Neural cell (in vitro differentiated cells): ENCODE data around the gene CFAP299. TPM values are rescaled to one million over a fixed set of nuclear protein-coding genes. Genes with fewer than 3 reads are reported as not detected.

Experiments used
- H2AFZ ChIP-seq: fragments of 200-600, 300-800 bp; sonication (generic), shearing (Covaris generic); 2 replicates; pipeline ENCODE4 v1.6.0; 2014; ENCODE audit warnings: low read depth, mild to moderate bottlenecking, antibody characterized with exemption, low read length, moderate library complexity
- H3F3A ChIP-seq: fragments of 200-600 bp; shearing (Covaris generic); 2 replicates; pipeline ENCODE4 v1.6.1; 2016; ENCODE audit warnings: mild to moderate bottlenecking, moderate library complexity, mixed read lengths, antibody characterized with exemption, low read length; ENCODE audit not compliant: insufficient read depth, poor library complexity, severe bottlenecking
- H3K27ac ChIP-seq: fragments of 200-600, 300-800 bp; sonication (generic), shearing (Covaris generic); 2 replicates; pipeline ENCODE4 v1.5.1; 2014; ENCODE audit warnings: mild to moderate bottlenecking, low read length, moderate library complexity
- H3K27me3 ChIP-seq: fragments of 300-800, 200-600 bp; sonication (generic), shearing (Covaris generic); 2 replicates; pipeline ENCODE4 v1.6.0; 2014; ENCODE audit warnings: mild to moderate bottlenecking, low read depth, low read length, moderate library complexity; ENCODE audit not compliant: insufficient read depth
- H3K36me3 ChIP-seq: fragments of 300-800, 200-600 bp; sonication (generic), shearing (Covaris generic); 2 replicates; pipeline ENCODE4 v1.5.1; 2014; ENCODE audit warnings: mild to moderate bottlenecking, antibody characterized with exemption, low read length, moderate library complexity; ENCODE audit not compliant: insufficient read depth
- H3K4me2 ChIP-seq: fragments of 300-800, 200-600 bp; sonication (generic), shearing (Covaris generic); 2 replicates; pipeline ENCODE4 v1.6.0; 2014; ENCODE audit warnings: mild to moderate bottlenecking, low read length
- H3K4me3 ChIP-seq: fragments of 300-800, 200-600 bp; sonication (generic), shearing (Covaris generic); 2 replicates; pipeline ENCODE4 v1.5.1; 2014; ENCODE audit warnings: mild to moderate bottlenecking, low read length, moderate library complexity
- H3K79me2 ChIP-seq: fragments of 200-600 bp; shearing (Covaris generic); replicated peaks from 2 replicates; pipeline ENCODE4 v1.6.0; 2014; ENCODE audit warnings: mild to moderate bottlenecking, low read length, moderate library complexity; ENCODE audit not compliant: insufficient read depth
- H3K9ac ChIP-seq: fragments of 300-800, 200-600 bp; sonication (generic), shearing (Covaris generic); 2 replicates; pipeline ENCODE4 v1.6.1; 2016; ENCODE audit warnings: mild to moderate bottlenecking, low read length, mixed read lengths
- H3K9me2 ChIP-seq: fragments of 200-600 bp; shearing (Covaris generic); 2 replicates; pipeline ENCODE4 v1.6.1; 2016; ENCODE audit warnings: mild to moderate bottlenecking, low read length, mixed read lengths; ENCODE audit not compliant: insufficient read depth
- H3K9me3 ChIP-seq: fragments of 200-600, 300-800 bp; sonication (generic), shearing (Covaris generic); 2 replicates; pipeline ENCODE4 v1.6.1; 2016; ENCODE audit warnings: mild to moderate bottlenecking, mixed run types, low read length, moderate library complexity, mixed read lengths
- H4K20me1 ChIP-seq: fragments of 200-600 bp; shearing (Covaris generic); 2 replicates; pipeline ENCODE4 v1.6.1; 2016; ENCODE audit warnings: mild to moderate bottlenecking, mixed run types; ENCODE audit not compliant: insufficient read depth
- EP300 ChIP-seq: fragments of 450-650 bp; conservative IDR thresholded peaks from 2 replicates; pipeline ENCODE4 v1.6.1; 2014; ENCODE audit warnings: antibody characterized with exemption, mild to moderate bottlenecking, moderate library complexity; ENCODE audit not compliant: poor library complexity, severe bottlenecking
- EZH2 ChIP-seq: fragments of 200-600, 300-800 bp; shearing (Covaris generic), sonication (generic); IDR thresholded peaks from 2 replicates; pipeline ENCODE4 v1.6.1; 2014; ENCODE audit warnings: antibody characterized with exemption, low read length, borderline replicate concordance, mild to moderate bottlenecking; ENCODE audit not compliant: insufficient read depth, poor library complexity, severe bottlenecking
- MXI1 ChIP-seq: fragments of 450-650 bp; conservative IDR thresholded peaks from 2 replicates; pipeline ENCODE4 v1.6.1; 2014; ENCODE audit warnings: antibody characterized with exemption, mild to moderate bottlenecking; ENCODE audit not compliant: poor library complexity, severe bottlenecking
- POLR2AphosphoS5 ChIP-seq: IDR thresholded peaks from 2 replicates; pipeline ENCODE4 v1.6.1; 2012
- RAD21 ChIP-seq: fragments of 450-650 bp; conservative IDR thresholded peaks from 2 replicates; pipeline ENCODE4 v1.6.1; 2014; ENCODE audit warnings: antibody characterized with exemption, mild to moderate bottlenecking, moderate library complexity
- SMC3 ChIP-seq: fragments of 450-650 bp; conservative IDR thresholded peaks from 2 replicates; pipeline ENCODE4 v1.6.1; 2014; ENCODE audit warnings: antibody characterized with exemption, mild to moderate bottlenecking, moderate library complexity; ENCODE audit not compliant: poor library complexity
- TAF1 ChIP-seq: IDR thresholded peaks from 2 replicates; pipeline ENCODE4 v1.6.1; 2012; ENCODE audit warnings: low read depth
- polyA plus RNA-seq: library from polyadenylated mRNA; depleted of rRNA; stranded (reverse); fragments of >200 nt; gene quantifications from 2 replicates; pipeline ENCODE4 v1.2.3, GENCODE V29; 2014
- TF ChIP-seq, protein P1 (sequence below): fragments of 450-650 bp; IDR thresholded peaks from 2 replicates; pipeline ENCODE4 v1.5.1; 2014; ENCODE audit warnings: antibody characterized with exemption, mild to moderate bottlenecking, moderate library complexity; ENCODE audit not compliant: poor library complexity, severe bottlenecking
- TF ChIP-seq, protein P2 (sequence below): IDR thresholded peaks from 2 replicates; pipeline ENCODE4 v1.6.1; 2012; ENCODE audit warnings: borderline replicate concordance

Gene CFAP299
- polyA plus RNA-seq, 1 donor from 2014 or later = not detected

DNA sequence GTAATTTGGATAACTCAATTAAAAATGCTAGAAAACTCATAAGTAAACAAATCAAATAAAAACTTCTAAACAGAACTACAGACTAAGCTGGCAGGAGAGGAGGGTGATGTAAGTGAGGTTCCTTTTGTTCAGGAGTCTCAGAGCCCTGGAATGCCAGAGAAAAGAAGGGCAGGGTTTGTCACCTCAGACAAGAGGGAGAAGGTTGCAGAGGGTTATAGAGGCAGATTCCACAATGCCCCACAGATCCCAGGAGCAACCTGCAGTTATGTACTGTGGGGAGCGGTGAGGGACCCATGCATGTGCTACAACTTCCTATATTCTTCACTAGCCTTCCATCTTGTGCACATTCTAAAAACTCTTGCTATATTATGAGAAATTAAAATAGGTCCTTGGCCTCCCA, 129.7 kb downstream of the CFAP299 start:
- no peak overlapping the region for H3K27ac ChIP-seq
- H3K27me3 ChIP-seq = no peaks in the 10 kb centered on the region
- no peak overlapping the region for H2AFZ ChIP-seq
- H3K9me2 ChIP-seq = no peaks in the 10 kb centered on the region
- no peaks in the 10 kb centered on the region for H3K79me2 ChIP-seq
- no peaks in the 10 kb centered on the region for H4K20me1 ChIP-seq
- no peaks in the 10 kb centered on the region for H3K9me3 ChIP-seq
- no peak overlapping the region for H3K4me3 ChIP-seq
- TF ChIP-seq, protein P1, sequence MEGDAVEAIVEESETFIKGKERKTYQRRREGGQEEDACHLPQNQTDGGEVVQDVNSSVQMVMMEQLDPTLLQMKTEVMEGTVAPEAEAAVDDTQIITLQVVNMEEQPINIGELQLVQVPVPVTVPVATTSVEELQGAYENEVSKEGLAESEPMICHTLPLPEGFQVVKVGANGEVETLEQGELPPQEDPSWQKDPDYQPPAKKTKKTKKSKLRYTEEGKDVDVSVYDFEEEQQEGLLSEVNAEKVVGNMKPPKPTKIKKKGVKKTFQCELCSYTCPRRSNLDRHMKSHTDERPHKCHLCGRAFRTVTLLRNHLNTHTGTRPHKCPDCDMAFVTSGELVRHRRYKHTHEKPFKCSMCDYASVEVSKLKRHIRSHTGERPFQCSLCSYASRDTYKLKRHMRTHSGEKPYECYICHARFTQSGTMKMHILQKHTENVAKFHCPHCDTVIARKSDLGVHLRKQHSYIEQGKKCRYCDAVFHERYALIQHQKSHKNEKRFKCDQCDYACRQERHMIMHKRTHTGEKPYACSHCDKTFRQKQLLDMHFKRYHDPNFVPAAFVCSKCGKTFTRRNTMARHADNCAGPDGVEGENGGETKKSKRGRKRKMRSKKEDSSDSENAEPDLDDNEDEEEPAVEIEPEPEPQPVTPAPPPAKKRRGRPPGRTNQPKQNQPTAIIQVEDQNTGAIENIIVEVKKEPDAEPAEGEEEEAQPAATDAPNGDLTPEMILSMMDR = no peak
- no peak for TF ChIP-seq TAF1
- TF ChIP-seq POLR2AphosphoS5 = no peak
- TF ChIP-seq EP300 = no peak
- no peak for TF ChIP-seq EZH2
- TF ChIP-seq SMC3 = no peak
- TF ChIP-seq RAD21 = no peak
- no peak for TF ChIP-seq MXI1
- TF ChIP-seq, protein P2, sequence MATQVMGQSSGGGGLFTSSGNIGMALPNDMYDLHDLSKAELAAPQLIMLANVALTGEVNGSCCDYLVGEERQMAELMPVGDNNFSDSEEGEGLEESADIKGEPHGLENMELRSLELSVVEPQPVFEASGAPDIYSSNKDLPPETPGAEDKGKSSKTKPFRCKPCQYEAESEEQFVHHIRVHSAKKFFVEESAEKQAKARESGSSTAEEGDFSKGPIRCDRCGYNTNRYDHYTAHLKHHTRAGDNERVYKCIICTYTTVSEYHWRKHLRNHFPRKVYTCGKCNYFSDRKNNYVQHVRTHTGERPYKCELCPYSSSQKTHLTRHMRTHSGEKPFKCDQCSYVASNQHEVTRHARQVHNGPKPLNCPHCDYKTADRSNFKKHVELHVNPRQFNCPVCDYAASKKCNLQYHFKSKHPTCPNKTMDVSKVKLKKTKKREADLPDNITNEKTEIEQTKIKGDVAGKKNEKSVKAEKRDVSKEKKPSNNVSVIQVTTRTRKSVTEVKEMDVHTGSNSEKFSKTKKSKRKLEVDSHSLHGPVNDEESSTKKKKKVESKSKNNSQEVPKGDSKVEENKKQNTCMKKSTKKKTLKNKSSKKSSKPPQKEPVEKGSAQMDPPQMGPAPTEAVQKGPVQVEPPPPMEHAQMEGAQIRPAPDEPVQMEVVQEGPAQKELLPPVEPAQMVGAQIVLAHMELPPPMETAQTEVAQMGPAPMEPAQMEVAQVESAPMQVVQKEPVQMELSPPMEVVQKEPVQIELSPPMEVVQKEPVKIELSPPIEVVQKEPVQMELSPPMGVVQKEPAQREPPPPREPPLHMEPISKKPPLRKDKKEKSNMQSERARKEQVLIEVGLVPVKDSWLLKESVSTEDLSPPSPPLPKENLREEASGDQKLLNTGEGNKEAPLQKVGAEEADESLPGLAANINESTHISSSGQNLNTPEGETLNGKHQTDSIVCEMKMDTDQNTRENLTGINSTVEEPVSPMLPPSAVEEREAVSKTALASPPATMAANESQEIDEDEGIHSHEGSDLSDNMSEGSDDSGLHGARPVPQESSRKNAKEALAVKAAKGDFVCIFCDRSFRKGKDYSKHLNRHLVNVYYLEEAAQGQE = no peak
- H3K36me3 ChIP-seq = no peaks in the 10 kb centered on the region
- no peak overlapping the region for H3K4me2 ChIP-seq
- H3K9ac ChIP-seq = no peak overlapping the region
- H3F3A ChIP-seq = no peaks in the 10 kb centered on the region

DNA sequence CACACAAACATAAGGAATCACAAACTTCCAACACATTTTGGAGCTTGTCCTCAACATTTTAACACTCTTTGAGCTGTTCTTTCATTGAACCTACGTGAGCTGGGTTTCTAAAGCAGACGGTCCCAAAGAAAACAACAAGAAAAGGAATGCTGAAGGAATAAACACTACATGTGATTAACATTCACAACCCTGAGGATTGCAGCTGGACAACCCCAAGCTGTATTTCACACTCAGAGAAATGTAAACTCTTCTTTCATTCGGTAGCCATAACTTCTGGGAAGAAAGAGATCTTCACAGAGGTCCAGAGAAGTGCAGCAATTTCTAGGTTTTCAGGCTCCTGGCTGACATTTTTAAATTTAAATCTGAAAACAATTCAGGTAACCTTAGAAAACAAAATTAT, 130.2 kb downstream of the CFAP299 start:
- Histone ChIP-seq H3K9ac (no peak overlapping the region), H3K9me3 (no peaks in the 10 kb centered on the region), H4K20me1 (no peaks in the 10 kb centered on the region), H3K27me3 (no peaks in the 10 kb centered on the region), H3K9me2 (no peaks in the 10 kb centered on the region), H2AFZ (no peak overlapping the region), H3F3A (no peaks in the 10 kb centered on the region), H3K4me3 (no peak overlapping the region), H3K79me2 (no peaks in the 10 kb centered on the region), H3K4me2 (no peak overlapping the region), H3K27ac (no peak overlapping the region), H3K36me3 (no peaks in the 10 kb centered on the region)
- TF ChIP-seq, protein P2 = no peak
- TF ChIP-seq EZH2 (no peak), POLR2AphosphoS5 (no peak), TAF1 (no peak), SMC3 (no peak), MXI1 (no peak), EP300 (no peak), RAD21 (no peak)
- TF ChIP-seq, protein P1 = no peak
